Omental fat pad (tissue), 4 donors: Measurements from ENCODE around the gene MRPS15. TPM values are rescaled to one million over a fixed set of nuclear protein-coding genes. Genes with fewer than 3 reads are reported as not detected.
"Not testable (repeated sequence)": the region's sequence is repeated elsewhere in the genome, so short reads cannot be mapped to it uniquely, and the experiment has no call there.

Source experiments
- ATAC-seq: fragments of 150-250 bp; one replicate; pipeline ENCODE4 v1.9.1; 2016; ENCODE audit warnings: mild to moderate bottlenecking, moderate library complexity; ENCODE audit not compliant: low FRiP score
- DNase-seq: peaks from one replicate; pipeline ENCODE4 v3.0.0-alpha.2; 2019; ENCODE audit warnings: low spot score
- total RNA-seq, 4 donors: library from RNA; depleted of rRNA; stranded (reverse); fragments of >200 nt; gene quantifications; one replicate each; pipeline ENCODE4 v1.1.0, GENCODE V29; 2016
- TF ChIP-seq, protein P1 (sequence below), 3 donors: fragments of 450-650 bp; IDR thresholded peaks; one replicate each; pipeline ENCODE4 v1.5.1; 2016 to 2017; ENCODE audit warnings: antibody characterized with exemption in 3 of 3, mild to moderate bottlenecking in 3 of 3, moderate library complexity in 2 of 3

Gene MRPS15
- total RNA-seq, 4 donors from 2014 or later = 57.3 to 79.2 (median 71.7) TPM

DNA sequence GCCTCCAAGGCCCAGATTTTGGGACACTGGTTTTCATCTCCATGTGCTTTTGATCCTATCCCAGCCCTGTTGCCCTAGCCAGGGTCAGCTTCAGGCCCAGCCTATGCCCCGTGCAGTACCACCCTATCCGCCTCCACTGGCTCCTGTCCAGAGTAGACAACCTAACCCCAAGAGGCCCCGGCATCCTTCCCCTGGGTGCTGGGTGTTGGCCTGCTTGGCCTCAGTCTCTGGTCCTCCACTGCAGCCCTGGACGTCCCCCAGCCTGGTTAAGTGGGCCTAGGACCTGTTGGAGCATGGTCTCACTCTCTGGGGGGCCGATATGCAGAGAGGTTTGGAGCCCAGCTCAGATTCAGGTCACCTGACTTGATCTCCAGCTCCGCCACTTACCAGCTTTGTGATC, 16.9 kb upstream of the MRPS15 start:
- ATAC-seq = no peak
- TF ChIP-seq, protein P1, sequence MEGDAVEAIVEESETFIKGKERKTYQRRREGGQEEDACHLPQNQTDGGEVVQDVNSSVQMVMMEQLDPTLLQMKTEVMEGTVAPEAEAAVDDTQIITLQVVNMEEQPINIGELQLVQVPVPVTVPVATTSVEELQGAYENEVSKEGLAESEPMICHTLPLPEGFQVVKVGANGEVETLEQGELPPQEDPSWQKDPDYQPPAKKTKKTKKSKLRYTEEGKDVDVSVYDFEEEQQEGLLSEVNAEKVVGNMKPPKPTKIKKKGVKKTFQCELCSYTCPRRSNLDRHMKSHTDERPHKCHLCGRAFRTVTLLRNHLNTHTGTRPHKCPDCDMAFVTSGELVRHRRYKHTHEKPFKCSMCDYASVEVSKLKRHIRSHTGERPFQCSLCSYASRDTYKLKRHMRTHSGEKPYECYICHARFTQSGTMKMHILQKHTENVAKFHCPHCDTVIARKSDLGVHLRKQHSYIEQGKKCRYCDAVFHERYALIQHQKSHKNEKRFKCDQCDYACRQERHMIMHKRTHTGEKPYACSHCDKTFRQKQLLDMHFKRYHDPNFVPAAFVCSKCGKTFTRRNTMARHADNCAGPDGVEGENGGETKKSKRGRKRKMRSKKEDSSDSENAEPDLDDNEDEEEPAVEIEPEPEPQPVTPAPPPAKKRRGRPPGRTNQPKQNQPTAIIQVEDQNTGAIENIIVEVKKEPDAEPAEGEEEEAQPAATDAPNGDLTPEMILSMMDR (IDR thresholded peaks at IDR 0.05) = no peak
- DNase-seq = no peak

DNA sequence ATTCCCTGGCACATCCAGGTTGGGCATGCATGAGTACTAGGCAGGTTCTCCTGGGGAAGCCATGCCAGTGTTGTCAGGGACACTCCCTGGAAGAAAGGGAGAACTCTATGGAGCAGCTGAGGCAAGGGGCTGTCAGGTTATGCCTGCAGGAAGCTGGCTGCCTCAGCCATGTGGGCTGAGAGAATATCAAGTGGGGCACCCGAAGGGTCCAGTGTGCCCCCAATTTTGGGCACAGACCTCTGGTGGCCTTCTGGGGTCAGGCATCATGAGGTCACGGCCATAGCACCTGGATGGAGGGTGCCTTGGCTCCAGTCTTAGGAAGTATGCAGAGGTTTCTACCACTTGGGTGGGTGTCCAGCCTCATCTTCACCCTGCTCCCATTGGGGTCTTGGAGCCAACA, 16.0 kb upstream of the MRPS15 start:
- TF ChIP-seq, protein P1 (IDR thresholded peaks at IDR 0.05) = no peak
- DNase-seq (no peak), ATAC-seq (no peak)

DNA sequence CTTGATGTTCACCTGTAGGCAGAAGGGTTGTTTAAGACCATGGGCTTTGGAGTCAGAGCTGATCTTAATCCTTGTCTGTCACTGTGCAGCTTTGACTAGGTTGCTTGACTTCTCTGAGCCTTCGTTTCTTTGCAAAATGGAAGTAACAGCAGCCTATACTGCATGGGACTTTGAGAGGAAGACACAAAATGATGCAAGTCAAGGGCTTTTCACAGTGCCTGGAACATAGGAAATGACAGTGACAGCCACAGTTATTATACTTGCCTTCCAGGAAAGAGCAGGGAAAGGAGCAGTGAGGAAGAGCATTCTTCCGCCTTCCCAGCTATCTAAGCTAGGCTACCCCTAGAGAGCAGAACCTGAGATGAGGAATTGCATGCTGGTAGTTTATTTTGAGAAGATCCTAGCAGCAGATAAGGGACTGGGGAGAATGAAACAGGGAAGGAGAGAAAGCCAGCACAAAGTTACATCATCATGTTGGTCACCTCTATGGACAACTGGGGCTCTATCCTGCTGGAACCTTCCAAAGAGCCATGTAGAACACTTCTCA, 15.4 kb upstream of the MRPS15 start:
- ATAC-seq = no peak
- no peak for DNase-seq
- TF ChIP-seq, protein P1 (IDR thresholded peaks at IDR 0.05) = no peak

DNA sequence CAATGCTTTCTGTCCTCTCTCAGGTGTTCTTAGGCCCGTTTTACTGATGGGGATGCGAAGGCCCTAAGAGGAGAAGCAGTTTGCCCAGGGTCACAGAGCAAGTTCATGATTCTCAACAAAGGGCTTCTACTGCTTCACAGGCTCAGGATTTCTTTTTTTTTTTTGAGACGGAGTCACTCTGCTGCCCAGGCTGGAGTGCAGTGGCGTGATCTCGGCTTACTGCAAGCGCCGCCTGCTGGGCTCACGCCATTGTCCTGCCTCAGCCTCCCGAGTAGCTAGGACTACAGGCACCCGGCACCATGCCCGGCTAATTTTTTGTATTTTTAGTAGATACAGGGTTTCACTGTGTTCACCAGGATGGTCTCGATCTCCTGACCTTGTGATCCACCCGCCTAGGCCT, 13.4 kb upstream of the MRPS15 start:
- not testable (repeated sequence) for ATAC-seq, DNase-seq

DNA sequence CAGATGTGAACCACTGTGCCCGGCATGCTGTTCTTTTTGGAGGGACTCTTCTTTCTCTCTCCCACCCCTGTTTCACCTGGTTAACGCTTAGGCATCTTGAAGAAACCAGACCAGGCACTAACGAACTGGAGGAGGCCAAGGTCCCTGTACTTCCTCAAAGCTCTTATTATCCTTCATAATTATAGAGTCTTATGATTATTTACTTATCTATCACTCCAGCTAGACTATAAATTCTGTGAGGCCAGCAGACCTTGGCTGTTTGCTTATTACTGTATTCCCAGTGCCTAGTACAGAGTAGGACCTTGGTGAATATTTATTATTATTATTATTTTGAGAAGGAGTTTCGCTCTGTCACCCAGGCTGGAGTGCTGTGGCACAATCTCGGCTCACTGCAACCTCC, 12.8 kb upstream of the MRPS15 start:
- DNase-seq = no peak
- TF ChIP-seq, protein P1 (IDR thresholded peaks at IDR 0.05) = no peak
- no peak for ATAC-seq

DNA sequence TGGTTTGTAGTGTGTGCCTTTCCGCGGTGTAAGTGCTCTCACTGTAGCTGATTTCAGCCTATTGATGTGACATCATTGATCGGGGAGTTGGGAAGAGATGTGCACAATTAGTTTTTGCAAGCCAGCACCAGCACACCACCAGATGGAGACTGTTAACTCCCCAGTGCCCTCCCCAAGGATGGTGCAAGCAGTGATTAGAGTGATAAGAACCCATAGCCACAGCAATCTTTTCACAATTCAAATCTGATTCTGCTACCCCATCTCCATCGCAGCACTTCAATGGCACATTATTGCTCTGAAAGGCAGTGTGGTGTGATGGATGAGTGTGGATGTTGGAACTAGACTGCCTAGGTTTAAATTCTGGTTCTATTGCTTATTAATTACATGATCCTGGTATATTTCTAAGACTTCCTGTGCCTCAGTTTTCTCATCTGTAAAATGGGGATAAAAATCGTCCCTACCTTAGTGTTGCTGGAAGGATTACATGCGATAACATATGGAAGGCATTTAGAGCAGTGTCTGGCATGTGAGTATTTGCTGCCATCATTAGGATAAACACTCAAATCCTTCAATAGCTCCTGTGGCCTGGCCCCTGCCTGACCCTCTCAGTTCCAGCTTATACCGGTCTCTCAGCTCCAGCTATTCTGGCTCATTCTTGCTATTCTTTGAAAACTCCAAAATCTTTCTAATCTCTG, 11.9 kb upstream of the MRPS15 start:
- no peak for ATAC-seq
- TF ChIP-seq, protein P1 (IDR thresholded peaks at IDR 0.05) = no peak
- no peak for DNase-seq

DNA sequence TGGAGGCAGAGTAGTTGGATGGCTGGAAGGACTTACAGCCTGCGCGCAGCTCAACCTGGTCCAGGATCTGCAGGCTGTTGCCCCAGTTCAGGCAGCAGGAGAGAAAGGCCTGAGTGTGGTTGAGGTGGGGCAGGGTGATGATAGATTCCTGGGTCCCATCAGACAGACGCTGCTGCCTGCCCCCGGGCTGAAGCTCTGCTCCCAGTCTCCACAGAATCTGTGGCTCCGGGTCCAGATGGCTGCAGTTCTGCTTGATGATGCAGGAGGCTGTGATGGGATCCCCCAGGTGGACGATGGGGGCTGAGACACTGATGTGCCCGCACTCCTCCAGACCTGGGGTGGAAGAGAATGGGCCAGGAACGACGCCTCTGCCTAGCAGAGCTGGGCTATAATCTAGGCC, 11.2 kb upstream of the MRPS15 start:
- TF ChIP-seq, protein P1 (IDR thresholded peaks at IDR 0.05) = no peak
- ATAC-seq = no peak
- DNase-seq = no peak
